CD4-positive, alpha-beta T cell treated with Interleukin-12 subunit alpha and Interleukin-12 subunit beta, for 1 hour (primary cell): ENCODE results near the gene ESPN.
"Not testable (repeated sequence)": the region's sequence is repeated elsewhere in the genome, so short reads cannot be mapped to it uniquely, and the experiment has no call there.

Experiments
- DNase-seq: peaks from one replicate; pipeline ENCODE4 v3.0.0-alpha.2; 2020

Gene ESPN

GRCh38 chr1:6424619-6425593 lies at the start of gene ESPN:
TSS of gene ESPN (plus strand) at chr1:6424776. CDS start at chr1:6424956, 180 bp downstream.
- no peak for DNase-seq

DNA sequence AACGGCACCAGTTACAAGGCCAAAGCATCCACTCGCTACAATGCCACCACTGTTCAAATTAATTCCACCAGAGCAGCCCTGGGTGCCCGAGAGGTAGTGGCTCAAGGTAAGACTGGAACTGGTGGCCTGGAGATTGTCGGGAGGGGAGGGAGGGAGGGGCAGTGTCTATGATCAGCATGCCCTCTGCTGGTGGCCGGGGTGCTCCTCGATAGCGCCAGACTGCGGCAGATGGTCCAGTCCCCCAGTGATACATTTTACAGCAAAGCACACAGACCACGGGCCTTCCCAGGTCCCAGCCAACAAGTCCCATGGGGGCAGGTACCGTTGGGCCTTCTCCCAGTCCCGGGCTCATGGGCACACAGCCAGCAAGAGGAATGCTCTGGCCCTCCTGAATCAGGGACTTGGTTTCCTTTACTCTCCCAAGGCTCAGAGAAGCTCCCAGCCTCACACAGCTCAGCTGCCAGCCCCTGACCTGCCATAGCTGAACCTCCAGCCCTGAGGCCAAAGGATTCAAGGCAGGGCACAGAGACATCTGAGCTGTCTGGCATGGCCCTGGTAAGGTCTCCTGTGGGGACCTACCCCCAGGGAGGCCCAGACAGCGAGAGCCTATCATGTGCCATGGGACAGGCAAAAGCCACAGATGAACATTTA lies 46.4 kb upstream of the ESPN start:
- no peak for DNase-seq

DNA sequence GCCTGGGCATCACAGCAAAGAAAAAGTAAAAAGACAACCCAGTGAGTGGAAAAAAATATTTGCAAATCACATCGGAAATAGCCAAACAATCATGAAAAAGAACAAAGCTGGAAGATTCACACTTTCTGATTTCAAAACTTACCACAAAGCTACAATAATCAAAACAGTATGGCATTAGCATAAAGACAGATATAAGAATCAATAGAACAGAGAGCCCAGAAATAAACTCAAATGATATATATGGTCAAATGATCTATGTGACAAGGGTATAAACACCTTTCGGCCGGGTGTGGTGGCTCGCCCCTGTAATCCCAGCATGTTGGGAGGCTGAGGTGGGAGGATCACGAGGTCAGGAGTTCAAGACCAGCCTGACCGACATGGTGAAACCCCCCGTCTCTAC lies 44.5 kb upstream of the ESPN start:
- no peak for DNase-seq

GRCh38 chr1:6384135-6384534 lies 40.4 kb upstream of the ESPN start:
- no peak for DNase-seq

DNA sequence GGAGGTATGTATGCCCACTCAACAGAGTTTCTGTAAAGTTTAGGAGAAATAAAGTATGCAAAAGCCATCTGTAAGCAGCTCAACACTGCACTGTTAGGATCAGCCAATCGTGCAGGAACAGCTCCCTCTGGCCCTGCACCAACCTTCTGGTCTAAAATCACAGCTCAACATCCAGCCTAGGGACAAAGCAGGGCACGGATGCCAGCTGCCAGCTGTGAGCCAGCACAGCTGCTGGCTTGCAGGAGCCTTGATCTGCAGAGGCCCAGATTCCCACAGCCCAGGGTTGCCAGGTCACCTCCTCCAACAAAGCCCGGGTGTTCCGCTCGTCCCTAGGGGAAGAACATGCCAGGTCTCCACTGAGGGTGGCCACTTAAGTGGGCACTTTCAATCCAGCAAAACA lies 39.6 kb upstream of the ESPN start:
- no peak for DNase-seq

DNA sequence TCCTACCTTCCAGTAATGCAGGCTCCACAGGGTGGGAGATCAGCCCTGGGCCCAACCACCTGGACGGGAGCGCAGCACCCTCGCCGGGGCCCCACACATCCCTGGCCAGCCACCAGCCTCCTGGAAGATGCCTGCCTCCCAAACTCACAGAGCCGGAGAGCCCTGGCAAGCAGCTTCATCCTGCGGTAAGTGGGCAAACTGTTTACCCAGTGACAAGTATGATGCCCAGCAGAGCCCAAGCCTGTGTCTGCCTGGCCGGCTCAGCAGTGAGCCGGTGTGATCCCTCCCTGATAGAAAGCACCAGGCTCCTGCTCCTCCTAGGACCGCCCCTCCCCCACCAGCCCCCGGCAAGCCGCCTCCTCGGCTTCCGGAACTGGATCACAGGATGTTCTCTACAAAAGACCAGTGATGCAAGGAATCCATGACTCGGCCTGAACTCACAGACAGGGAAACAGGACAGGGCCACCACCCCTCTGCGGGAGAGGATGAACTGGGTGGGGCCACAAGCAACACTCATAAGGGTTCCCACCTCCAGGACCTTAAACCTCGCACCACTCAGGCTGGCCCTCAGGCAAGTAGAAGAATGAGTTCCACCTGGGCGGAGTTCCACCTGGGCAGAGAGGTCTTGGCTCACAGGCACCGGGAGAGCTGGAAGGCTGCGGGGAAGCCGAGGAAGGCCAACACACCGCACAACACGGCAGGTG lies 38.9 kb upstream of the ESPN start:
- no peak for DNase-seq

GRCh38 chr1:6386371-6386949 lies 38.1 kb upstream of the ESPN start:
- DNase-seq, result no peak

- DNase-seq, result no peak
These were observed 34.6 kb upstream of the ESPN start for GRCh38 chr1:6389971-6390370.

GRCh38 chr1:6391951-6392808 lies 32.4 kb upstream of the ESPN start:
- peak; percentile 5 for DNase-seq

DNA sequence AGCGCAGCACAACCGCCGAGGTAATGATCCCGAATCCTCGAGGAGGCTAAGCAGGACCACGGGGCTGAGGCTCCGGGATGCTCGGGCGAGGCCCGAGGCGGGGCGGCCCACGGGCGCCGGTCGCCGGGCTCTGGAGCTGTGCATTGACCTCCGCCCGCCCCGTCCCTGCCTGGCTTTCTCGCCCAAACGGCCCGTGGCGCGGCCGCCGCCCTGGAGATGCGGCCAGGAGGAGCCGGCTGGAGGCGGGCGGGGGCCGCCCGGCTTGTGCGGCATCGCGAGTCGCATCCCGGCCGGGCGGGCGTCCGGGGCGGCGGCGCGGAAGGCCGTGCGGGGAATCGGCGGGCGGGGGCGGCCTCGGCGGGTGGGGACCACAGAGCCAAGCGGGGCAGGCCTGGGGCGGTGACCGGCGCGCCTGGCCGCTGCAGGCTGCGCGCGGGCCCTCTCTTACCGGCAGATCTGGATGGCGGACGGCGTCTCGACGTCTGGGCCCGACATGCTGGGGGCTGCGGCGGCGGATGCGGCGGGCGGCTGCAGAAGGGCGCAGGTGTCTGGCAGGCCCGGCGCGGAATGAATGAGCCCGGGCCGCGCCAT lies 31.7 kb upstream of the ESPN start:
- DNase-seq, result no peak

DNA sequence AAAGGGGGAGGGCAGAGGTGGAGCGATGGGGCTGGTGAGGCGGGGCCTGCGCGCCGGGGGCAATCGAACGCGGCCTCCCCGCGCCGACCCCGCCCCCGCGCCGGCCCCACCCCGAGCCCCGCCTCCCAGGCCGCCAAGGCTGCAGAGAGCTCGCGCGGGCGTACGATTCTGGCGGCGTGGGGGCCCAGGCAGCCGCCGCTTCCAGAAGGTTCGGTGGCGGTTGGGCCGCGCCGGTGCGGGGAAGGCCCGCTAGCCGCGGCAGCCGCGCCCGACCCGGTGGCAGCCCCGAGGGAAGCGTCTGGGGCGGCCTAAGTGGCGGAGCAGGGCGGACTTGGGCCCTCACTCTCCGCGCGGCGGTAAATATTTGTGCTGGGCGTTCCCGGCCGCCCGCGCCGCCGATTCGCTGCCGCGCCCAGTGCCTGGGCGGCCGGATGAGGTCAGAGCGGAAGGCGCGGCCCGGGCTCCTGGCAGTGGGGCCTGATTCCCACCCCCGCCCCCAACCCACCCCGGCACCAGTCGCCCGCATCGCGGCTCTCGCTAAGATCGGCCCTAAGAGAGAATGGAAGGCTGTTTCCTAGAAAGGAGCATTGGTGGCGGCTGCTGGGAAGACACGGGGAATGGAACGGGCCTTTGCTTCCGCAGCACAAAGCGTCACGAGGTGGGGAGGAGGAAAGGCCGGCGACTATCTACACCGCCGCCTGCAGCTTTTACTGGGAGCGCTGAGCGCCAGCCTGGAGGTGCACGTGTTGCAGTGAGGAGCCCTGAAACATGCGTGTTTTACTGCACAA lies 31.0 kb upstream of the ESPN start, which contains the start of gene ACOT7:
Gene ACOT7 (minus strand): TSS at position 368 of the 788 bp plus-strand sequence. CDS start 368 bp downstream, outside the sequence.
- peak; percentile 92 for DNase-seq

DNA sequence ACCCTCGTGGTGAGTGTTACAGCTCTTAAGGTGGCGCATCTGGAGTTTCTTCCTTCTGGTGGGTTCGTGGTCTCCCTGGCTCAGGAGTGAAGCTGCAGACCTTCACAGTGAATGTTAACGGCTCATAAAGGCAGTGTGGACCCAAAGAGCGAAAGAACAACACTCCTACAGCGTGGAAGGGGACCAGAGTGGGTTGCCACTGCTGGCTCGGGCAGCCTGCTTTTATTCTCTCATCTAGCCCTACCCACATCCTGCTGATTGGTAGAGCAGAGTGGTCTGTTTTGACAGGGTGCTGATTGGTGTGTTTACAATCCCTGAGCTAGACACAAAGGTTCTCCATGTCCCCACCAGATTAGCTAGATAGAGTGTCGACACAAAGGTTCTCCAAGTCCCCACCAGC lies 29.4 kb upstream of the ESPN start:
- DNase-seq, result not testable (repeated sequence)

GRCh38 chr1:6395781-6396244 lies 28.8 kb upstream of the ESPN start:
- DNase-seq, result not testable (repeated sequence)

GRCh38 chr1:6396998-6397397 lies 27.6 kb upstream of the ESPN start:
- no peak for DNase-seq

DNA sequence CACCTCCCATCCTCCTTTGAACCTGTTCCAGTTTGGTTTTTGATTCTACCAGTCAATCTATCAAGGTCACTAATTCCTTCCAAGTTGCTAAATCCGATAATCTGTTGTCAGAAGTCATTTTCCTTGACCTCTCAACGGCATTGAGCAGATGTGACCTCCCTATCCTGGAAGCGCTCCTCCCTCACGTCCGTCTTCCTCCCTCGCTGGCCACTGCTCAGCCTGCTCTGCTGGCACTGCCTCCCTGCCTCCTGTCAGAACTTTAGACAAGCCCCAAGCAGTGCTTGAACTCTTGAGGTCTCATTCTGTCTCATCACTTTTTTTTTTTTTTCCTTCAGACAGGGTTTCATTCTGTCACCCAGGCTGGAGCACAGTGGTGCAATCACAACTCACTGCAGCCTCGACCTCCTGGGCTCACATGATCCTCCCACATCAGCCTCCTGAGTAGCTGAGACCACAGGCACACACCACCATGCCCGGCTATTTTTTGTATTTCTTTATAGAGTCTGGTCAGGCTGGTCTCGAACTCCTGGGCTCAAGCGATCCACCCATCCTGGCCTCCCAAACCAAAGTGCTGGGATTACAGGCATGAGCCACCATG lies 26.6 kb upstream of the ESPN start:
- no peak for DNase-seq

GRCh38 chr1:6399294-6399693 lies 25.3 kb upstream of the ESPN start:
- DNase-seq, result no peak

- DNase-seq, result peak; percentile 12
These were observed 22.9 kb upstream of the ESPN start for GRCh38 chr1:6401673-6402072.

DNA sequence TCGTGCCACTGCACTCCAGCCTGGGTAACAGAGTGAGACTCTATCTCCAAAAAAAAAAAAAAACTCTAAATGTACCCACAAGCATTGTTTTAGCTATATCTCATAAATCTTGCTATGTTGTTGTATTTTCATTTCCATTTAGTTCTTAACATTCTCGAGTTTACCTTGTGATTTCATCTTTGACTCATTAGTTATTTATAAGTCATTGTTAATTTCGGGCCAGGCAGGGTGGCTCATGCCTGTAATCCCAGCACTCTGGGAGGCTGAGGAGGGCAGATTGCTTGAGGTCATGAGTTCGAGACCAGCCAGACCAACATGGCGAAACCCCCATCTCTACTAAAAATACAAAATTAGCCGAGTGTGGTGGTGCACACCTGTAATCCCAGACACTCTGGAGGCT lies 16.6 kb upstream of the ESPN start:
- DNase-seq, result no peak

GRCh38 chr1:6409053-6409452 lies 15.5 kb upstream of the ESPN start:
- DNase-seq, result no peak

DNA sequence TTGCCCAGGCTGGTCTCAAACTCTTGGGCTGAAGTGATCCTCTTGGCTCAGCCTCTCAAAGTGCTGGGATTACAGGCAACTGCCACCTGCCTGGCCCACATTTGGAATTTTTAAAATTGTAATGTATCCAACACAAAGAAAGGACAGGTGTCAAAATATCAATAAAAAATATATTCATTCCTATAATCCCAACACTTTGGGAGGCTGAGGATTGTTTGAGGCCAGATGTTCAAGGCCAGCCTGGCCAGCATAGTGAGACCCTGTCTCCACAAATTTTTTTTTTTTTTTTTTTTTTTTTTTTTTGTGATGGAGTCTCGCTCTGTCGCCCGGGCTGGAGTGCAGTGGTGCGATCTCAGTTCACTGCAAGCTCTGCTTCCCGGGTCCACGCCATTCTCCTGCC lies 14.8 kb upstream of the ESPN start:
- DNase-seq, result no peak
